Calu3 (cell line): ENCODE data around the gene CTCF. TPM values are rescaled to one million over a fixed set of nuclear protein-coding genes. Genes with fewer than 3 reads are reported as not detected.

ENCODE experiments used
- BruUV-seq: library from RNA; stranded (reverse); fragments of 400-500 nt; replicated peaks from 2 replicates; lab custom pipeline; 2021; lab: Mats Ljungman, UMichigan
- CTCF ChIA-PET: fragments of 300-600 bp; sonication (Branson Sonifier 250); formaldehyde crosslinking; loops from one replicate; lab custom pipeline; 2022; ENCODE audit warnings: antibody characterized with exemption; lab: Charles Lee
- DNase-seq: peaks from one replicate; pipeline ENCODE4 v3.0.0; 2022
- H3K27ac Mint-ChIP-seq: one replicate; pipeline ENCODE4 v1.8.0; 2022; ENCODE audit warnings: mixed read lengths; ENCODE audit not compliant: unreplicated experiment
- H3K27me3 Mint-ChIP-seq: one replicate; pipeline ENCODE4 v1.8.0; 2022; ENCODE audit warnings: mixed read lengths; ENCODE audit not compliant: unreplicated experiment
- H3K36me3 Mint-ChIP-seq: one replicate; pipeline ENCODE4 v1.8.0; 2022; ENCODE audit warnings: mild to moderate bottlenecking, moderate library complexity, mixed read lengths; ENCODE audit not compliant: insufficient read depth, unreplicated experiment
- H3K4me1 Mint-ChIP-seq: one replicate; pipeline ENCODE4 v1.8.0; 2022; ENCODE audit warnings: mild to moderate bottlenecking, low read depth, mixed read lengths; ENCODE audit not compliant: unreplicated experiment
- H3K4me3 Mint-ChIP-seq: one replicate; pipeline ENCODE4 v1.8.0; 2022; ENCODE audit warnings: mild to moderate bottlenecking, low read depth, moderate library complexity, mixed read lengths; ENCODE audit not compliant: unreplicated experiment
- H3K9me3 Mint-ChIP-seq: one replicate; pipeline ENCODE4 v1.8.0; 2022; ENCODE audit warnings: low read depth, mixed read lengths; ENCODE audit not compliant: unreplicated experiment
- CTCF ChIP-seq: fragments of 200-600 bp; IDR thresholded peaks from one replicate; pipeline ENCODE4 v1.8.0; 2022; ENCODE audit warnings: antibody characterized with exemption; ENCODE audit not compliant: unreplicated experiment
- intact Hi-C: fragments of 100-400 bp; cut with micrococcal nuclease; formaldehyde crosslinking; loops from one replicate; pipeline ENCODE4 v1.10.0; 2022; ENCODE audit not compliant: unreplicated experiment
- total RNA-seq: library from RNA; stranded (reverse); gene quantifications from 2 replicates; pipeline ENCODE4 v1.2.3, GENCODE V29; 2022

CTCF gene
- total RNA-seq, 1 experiment from 2014 or later: 52.1 TPM

DNA sequence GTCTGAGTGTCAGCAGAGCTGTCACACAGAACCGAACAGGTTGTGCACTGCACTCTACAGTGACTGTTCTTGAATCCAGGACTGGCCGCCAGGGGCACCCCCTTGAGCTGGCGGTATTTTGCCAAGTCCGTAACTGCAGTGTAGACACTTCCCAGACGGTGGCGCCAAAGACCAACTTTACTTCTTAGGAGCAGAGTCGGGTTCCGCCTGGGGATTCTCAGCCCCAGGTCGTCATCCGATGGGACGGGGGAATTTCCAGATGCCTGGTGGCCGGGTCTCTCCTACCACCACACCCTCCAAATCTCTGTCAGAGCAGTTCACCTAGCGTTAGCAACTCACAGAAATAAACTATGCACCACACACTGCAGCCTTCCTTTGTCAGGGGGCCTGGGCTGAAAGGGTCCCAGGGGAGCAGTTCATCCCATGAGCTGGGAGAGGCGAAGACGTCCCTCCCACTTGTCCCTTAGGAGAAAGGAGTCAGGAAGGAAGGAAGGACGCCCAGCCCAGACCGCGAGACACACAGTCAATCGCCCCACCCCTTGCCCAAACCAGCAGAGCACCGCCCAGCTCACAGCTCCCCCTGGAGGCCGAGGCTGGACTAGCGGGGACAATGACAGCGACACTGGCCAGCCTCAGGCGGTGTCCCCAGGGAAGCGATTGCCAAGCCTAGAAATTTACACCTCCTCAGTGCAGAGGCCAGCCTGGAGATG lies 41.1 kb upstream of the CTCF start:
- peak; percentile 98 for DNase-seq
- Mint-ChIP-seq H3K27ac (peak overlapping the region; percentile 73), H3K9me3 (no peaks in the 10 kb centered on the region), H3K36me3 (peaks cover 8% of the 10 kb centered on the region), H3K4me3 (peak overlapping the region; percentile 73), H3K4me1 (peaks cover 15% of the 10 kb centered on the region), H3K27me3 (peaks cover 36% of the 10 kb centered on the region)
- BruUV-seq: no TSS peak
- TF ChIP-seq CTCF: peak; percentile 90
- intact Hi-C loops: loop anchor here (2.0 to 5.0 kb wide), 2 partner anchors 42 to 406 kb away; partner anchors contain the start of gene CTCF
- CTCF ChIA-PET: interaction anchor here (0.5 to 2.0 kb wide), 40 partner anchors 9 to 519 kb away, joined by 3 to 37 read pairs (median 5); partner anchors contain the start of genes ACD, ATP6V0D1, C16orf86 and CARMIL2

GRCh38 chr16:67525176-67525860 lies 37.0 kb upstream of the CTCF start:
- no TSS peak for BruUV-seq
- DNase-seq: no peak
- intact Hi-C loops: no loop called here
- H3K27me3 Mint-ChIP-seq: peaks cover 24% of the 10 kb centered on the region
- CTCF ChIA-PET: interaction anchor here (0.8 to 0.9 kb wide), 3 partner anchors 11 to 135 kb away, joined by 3 read pairs; partner anchors contain the start of gene ACD
- no peak overlapping the region for H3K27ac Mint-ChIP-seq
- peaks cover 25% of the 10 kb centered on the region for H3K4me1 Mint-ChIP-seq
- no peak for TF ChIP-seq CTCF
- peaks cover 32% of the 10 kb centered on the region for H3K36me3 Mint-ChIP-seq
- H3K4me3 Mint-ChIP-seq: no peak overlapping the region
- no peaks in the 10 kb centered on the region for H3K9me3 Mint-ChIP-seq

DNA sequence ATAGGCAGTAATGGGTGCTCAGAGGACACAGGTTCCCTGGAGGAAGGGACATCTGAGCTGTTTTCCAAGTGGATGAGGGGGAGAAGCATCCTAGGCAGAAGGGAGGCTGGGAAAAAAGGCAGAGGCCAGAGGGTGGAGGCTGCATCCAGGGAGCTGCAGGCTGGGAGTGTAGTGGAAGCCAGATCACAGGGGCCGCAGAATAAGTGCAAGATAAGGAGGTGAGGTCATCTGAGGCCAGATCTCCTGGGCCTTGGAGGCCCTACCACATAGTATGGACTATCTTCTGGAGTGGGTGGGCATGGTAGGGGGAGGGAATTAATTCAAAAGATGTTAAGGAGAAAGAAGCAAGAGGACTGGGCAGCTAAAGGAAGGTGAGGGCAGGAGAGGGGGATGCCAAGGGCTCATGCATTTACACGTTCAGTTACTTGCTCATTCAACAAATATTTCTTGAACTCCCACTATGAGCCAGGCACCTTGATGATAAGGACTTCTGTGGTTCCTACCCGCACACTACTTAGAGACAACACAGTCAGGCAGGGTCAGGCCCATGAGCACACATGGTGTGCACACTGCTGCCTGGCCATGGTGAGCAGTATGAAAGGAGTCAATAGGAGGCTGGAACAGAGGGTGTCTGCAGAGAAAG lies 36.1 kb upstream of the CTCF start:
- Mint-ChIP-seq H3K27ac (no peak overlapping the region), H3K27me3 (peaks cover 24% of the 10 kb centered on the region), H3K4me1 (peaks cover 25% of the 10 kb centered on the region), H3K9me3 (no peaks in the 10 kb centered on the region), H3K4me3 (peak overlapping the region; percentile 13), H3K36me3 (peaks cover 37% of the 10 kb centered on the region)
- BruUV-seq: no TSS peak
- intact Hi-C loops: no loop called here
- TF ChIP-seq CTCF: no peak
- no peak for DNase-seq
- CTCF ChIA-PET: interaction anchor here (0.5 to 0.9 kb wide), 3 partner anchors 10 to 280 kb away, joined by 3 read pairs; partner anchors contain the start of genes ACD, RANBP10 and TSNAXIP1

DNA sequence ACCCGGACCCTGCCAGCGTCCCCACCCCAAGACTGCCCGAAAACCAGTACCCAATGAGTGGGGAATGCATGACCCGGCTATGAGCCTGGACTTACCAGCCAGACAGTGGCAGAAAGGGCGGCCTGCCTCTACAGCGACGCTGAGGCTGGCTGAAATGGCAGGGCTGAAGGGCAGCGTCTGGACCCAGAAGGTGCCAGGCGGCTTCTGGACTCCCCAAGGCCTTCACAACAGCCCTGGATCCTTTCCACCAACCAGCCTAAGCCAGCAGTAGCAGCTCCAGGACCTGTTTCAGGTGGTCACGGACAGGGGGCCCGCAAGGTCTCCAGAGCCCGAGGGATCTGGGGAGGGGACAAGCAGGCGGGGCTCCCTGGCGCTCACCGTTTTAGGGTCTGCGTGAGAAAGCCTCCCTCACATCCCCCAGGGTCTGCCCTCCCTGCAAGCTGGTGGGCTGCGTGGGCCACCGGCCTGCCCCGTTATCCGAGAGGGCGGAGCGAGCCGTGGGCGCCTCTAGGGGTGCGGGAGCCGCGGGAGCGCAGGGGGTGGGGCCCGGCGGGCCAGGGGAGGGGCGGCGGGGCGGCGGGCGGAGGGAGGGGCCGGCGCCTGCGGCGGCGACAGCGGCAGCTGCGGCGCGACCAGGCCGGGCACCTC lies 34.0 kb upstream of the CTCF start, which contains the start of gene RIPOR1:
TSS of gene RIPOR1 (plus strand) at position 608 of the 648 bp plus-strand sequence. CDS start 9,618 bp downstream, outside the sequence.
- CTCF ChIA-PET: interaction anchor here (0.5 to 2.5 kb wide), 5 partner anchors 9 to 361 kb away, joined by 3 to 7 read pairs (median 4); partner anchors contain the start of genes ATP6V0D1 and HSD11B2
- H3K9me3 Mint-ChIP-seq: no peaks in the 10 kb centered on the region
- intact Hi-C loops: no loop called here
- no peak for TF ChIP-seq CTCF
- peaks cover 24% of the 10 kb centered on the region for H3K27me3 Mint-ChIP-seq
- H3K36me3 Mint-ChIP-seq: peaks cover 42% of the 10 kb centered on the region
- peak; percentile 60 for DNase-seq
- peaks cover 36% of the 10 kb centered on the region for H3K4me1 Mint-ChIP-seq
- H3K4me3 Mint-ChIP-seq: peak within 1 kb of the TSS; percentile 87
- BruUV-seq: no TSS peak
- H3K27ac Mint-ChIP-seq: peak within 1 kb of the TSS; percentile 76
